ENCODE data around the gene GLYR1.

GLYR1 gene

GRCh38 chr16:4840984-4841383 is 6.1 kb downstream of the GLYR1 start:
- no peak for DNase-seq (ENCODE audit: extremely low read depth, low read depth)
- no peak for TF ChIP-seq CTCF (IDR thresholded peaks at IDR 0.05; ENCODE audit: low read depth, low read length)

GRCh38 chr16:4839942-4840341 is 7.1 kb downstream of the GLYR1 start:
- no peak for DNase-seq (ENCODE audit: extremely low read depth, low read depth)
- TF ChIP-seq CTCF (IDR thresholded peaks at IDR 0.05; ENCODE audit: low read depth, low read length): no peak

GRCh38 chr16:4837733-4838501 is 9.2 kb downstream of the GLYR1 start:
- TF ChIP-seq CTCF (IDR thresholded peaks at IDR 0.05; ENCODE audit: low read depth, low read length): no peak
- no peak for DNase-seq (ENCODE audit: extremely low read depth, low read depth)

GRCh38 chr16:4836727-4837126 is 10.4 kb downstream of the GLYR1 start:
- TF ChIP-seq CTCF (IDR thresholded peaks at IDR 0.05; ENCODE audit: low read depth, low read length): no peak

GRCh38 chr16:4833584-4833983 is 13.5 kb downstream of the GLYR1 start:
- DNase-seq (ENCODE audit: extremely low read depth, low read depth): no peak
- no peak for TF ChIP-seq CTCF (IDR thresholded peaks at IDR 0.05; ENCODE audit: low read depth, low read length)

More at GRCh38 chr16:4836727-4837126, 10.4 kb downstream of the GLYR1 start:
- no peak for DNase-seq (ENCODE audit: extremely low read depth, low read depth)

GRCh38 chr16:4832698-4833343 is 14.3 kb downstream of the GLYR1 start:
- DNase-seq (ENCODE audit: extremely low read depth, low read depth): no peak
- TF ChIP-seq CTCF (IDR thresholded peaks at IDR 0.05; ENCODE audit: low read depth, low read length): no peak

GRCh38 chr16:4831616-4832015 is 15.5 kb downstream of the GLYR1 start:
- no peak for TF ChIP-seq CTCF (IDR thresholded peaks at IDR 0.05; ENCODE audit: low read depth, low read length)

More at GRCh38 chr16:4831616-4832015, 15.5 kb downstream of the GLYR1 start:
- DNase-seq (ENCODE audit: extremely low read depth, low read depth): no peak

All from AG09319 (cell line).